HEK293T (cell line): Measurements from ENCODE around the gene DNAH17.

Experiments used
- L3MBTL2 ChIP-seq: fragments of 450-650 bp; conservative IDR thresholded peaks from 2 replicates; pipeline ENCODE4 v1.6.1; 2016; ENCODE audit warnings: mild to moderate bottlenecking
- SP1 ChIP-seq: fragments of 450-650 bp; IDR thresholded peaks from 2 replicates; pipeline ENCODE4 v1.6.1; 2017

GRCh38 chr17:78486946-78487680 is 90.1 kb downstream of the DNAH17 start:
- no peak for TF ChIP-seq L3MBTL2
- no peak for TF ChIP-seq SP1
